Measurements from ENCODE around the gene ZSWIM3. TPM values are rescaled to one million over a fixed set of nuclear protein-coding genes. Genes with fewer than 3 reads are reported as not detected.
A peak's percentile ranks its signal among the peaks of the same experiment; 100 is the strongest.

ZSWIM3 gene
- total RNA-seq, 6 donors from 2014 or later, result 2.4 to 7.3 (median 3.9) TPM

DNA sequence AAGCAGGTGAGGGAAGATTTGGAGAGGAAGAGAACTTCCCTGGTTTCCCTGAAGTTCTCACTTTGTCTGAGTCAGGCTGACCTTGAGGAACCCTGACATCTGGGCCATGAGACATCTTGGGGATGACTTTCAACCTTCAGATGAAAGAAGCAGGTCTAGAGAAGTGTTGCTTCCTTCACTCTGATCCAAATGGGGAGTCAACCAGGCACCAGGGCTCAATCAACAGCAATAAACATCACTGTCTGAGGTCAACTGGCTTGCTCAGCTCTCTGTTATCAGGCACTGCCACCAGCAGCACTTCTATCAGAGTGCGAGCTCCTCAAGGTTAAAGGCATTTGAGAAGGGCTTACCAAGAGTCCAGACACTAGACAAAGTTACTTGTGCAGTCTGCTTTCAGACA, 6.5 kb upstream of the ZSWIM3 start:
- H3K27ac ChIP-seq, result no peak overlapping the region
- no peak for DNase-seq
- no peaks in the 10 kb centered on the region for H3K27me3 ChIP-seq
- ATAC-seq (ENCODE audit: low FRiP score in 2 of 2), result no peak
- WGBS, 2 donors, result 100% methylated on average over 1 of the region's 1 CpG
- no peaks in the 10 kb centered on the region for H3K9me3 ChIP-seq
- H3K36me3 ChIP-seq, result peaks cover 3 to 75% (median 28%) of the 10 kb centered on the region in 4 donors
- TF ChIP-seq POLR2AphosphoS5 (IDR thresholded peaks at IDR 0.05) (no peak), EP300 (IDR thresholded peaks at IDR 0.05) (no peak), POLR2A (IDR thresholded peaks at IDR 0.05) (no peak)
- TF ChIP-seq, protein P1, sequence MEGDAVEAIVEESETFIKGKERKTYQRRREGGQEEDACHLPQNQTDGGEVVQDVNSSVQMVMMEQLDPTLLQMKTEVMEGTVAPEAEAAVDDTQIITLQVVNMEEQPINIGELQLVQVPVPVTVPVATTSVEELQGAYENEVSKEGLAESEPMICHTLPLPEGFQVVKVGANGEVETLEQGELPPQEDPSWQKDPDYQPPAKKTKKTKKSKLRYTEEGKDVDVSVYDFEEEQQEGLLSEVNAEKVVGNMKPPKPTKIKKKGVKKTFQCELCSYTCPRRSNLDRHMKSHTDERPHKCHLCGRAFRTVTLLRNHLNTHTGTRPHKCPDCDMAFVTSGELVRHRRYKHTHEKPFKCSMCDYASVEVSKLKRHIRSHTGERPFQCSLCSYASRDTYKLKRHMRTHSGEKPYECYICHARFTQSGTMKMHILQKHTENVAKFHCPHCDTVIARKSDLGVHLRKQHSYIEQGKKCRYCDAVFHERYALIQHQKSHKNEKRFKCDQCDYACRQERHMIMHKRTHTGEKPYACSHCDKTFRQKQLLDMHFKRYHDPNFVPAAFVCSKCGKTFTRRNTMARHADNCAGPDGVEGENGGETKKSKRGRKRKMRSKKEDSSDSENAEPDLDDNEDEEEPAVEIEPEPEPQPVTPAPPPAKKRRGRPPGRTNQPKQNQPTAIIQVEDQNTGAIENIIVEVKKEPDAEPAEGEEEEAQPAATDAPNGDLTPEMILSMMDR (IDR thresholded peaks at IDR 0.05), result no peak
- H3K4me1 ChIP-seq, result peaks cover 13 to 20% (median 15%) of the 10 kb centered on the region in 4 donors
- no peak overlapping the region for H3K4me3 ChIP-seq

DNA sequence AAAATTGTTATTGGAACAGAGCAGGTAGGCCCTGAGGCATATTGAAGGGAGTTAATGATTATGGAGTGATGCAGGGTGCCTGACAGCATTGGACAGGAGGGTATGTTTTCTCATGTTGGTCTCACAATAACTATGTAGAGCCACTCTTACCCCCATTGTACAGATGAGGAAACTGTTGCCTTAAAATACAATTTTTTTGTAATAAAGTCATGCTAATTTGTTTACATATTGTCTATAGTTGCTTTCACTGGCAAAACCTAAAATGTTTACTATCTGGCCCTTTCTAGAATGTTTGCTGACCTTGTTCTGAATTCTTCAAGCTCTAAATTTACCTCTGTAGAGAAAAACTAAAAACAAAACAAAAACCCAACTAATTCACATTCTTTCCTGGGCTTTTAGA, 5.9 kb upstream of the ZSWIM3 start:
- Histone ChIP-seq H3K9me3 (no peaks in the 10 kb centered on the region), H3K36me3 (peaks cover 3 to 70% (median 25%) of the 10 kb centered on the region in 4 donors), H3K4me1 (peaks cover 18 to 25% (median 21%) of the 10 kb centered on the region in 4 donors), H3K27me3 (no peaks in the 10 kb centered on the region), H3K27ac (no peak overlapping the region), H3K4me3 (no peak overlapping the region)
- ATAC-seq (ENCODE audit: low FRiP score in 2 of 2) (no peak), DNase-seq (no peak)
- TF ChIP-seq, protein P1 (IDR thresholded peaks at IDR 0.05), result no peak
- no peak for TF ChIP-seq POLR2AphosphoS5 (IDR thresholded peaks at IDR 0.05)
- TF ChIP-seq EP300 (IDR thresholded peaks at IDR 0.05), result no peak
- TF ChIP-seq POLR2A (IDR thresholded peaks at IDR 0.05), result no peak

DNA sequence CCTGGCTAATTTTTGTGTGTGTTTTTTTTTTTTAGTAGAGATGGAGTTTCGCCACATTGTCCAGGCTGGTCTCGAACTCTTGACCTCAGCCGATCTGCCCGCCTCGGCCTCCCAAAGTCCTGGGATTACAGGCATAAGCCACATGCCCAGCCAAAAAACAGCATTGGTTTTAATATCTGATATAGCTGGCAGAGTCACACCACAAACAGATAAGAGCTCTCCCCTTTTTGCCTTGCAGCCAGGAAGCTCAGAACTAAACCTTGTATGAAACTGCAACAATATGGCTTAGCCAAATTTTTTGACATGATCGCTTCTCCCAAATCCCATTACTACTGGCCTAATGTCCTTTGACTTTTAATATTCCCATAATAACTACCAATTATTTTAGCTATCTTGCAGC, 5.1 kb upstream of the ZSWIM3 start:
- Histone ChIP-seq H3K4me1 (peaks cover 20 to 27% (median 24%) of the 10 kb centered on the region in 4 donors), H3K9me3 (no peaks in the 10 kb centered on the region), H3K27me3 (no peaks in the 10 kb centered on the region), H3K4me3 (no peak overlapping the region), H3K36me3 (peaks cover 0 to 61% (median 21%) of the 10 kb centered on the region in 4 donors), H3K27ac (no peak overlapping the region)
- WGBS, 2 donors, result 92 to 100% methylated on average over 6 of the region's 6 CpGs
- DNase-seq (no peak), ATAC-seq (ENCODE audit: low FRiP score in 2 of 2) (no peak)
- TF ChIP-seq, protein P1 (IDR thresholded peaks at IDR 0.05), result no peak
- TF ChIP-seq POLR2A (IDR thresholded peaks at IDR 0.05), result no peak

DNA sequence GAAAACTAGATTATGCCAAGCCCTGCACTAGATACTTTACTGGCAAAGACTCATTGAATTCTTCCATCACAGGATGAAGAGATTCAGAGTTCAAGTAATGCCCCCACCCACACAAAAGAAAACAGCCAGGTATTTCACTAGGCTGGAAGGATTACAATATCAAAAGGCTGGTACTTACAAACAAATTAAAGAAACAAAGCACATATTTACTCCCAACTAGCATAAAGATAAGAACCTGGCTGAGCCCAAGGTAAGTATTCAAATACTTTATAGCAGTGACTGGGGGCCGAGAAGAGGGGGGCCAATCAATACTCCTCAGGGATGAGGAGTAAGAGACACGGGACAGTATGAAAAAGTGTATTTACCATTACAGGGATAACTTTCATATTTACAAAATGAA, 3.9 kb upstream of the ZSWIM3 start:
- H3K36me3 ChIP-seq, result peaks cover 0 to 50% (median 13%) of the 10 kb centered on the region in 4 donors
- WGBS, 2 donors, result 85% methylated on average over 2 of the region's 2 CpGs
- H3K27ac ChIP-seq, result no peak overlapping the region
- H3K27me3 ChIP-seq, result no peaks in the 10 kb centered on the region
- ATAC-seq (ENCODE audit: low FRiP score in 2 of 2) (no peak), DNase-seq (no peak)
- no peak overlapping the region for H3K4me3 ChIP-seq
- no peaks in the 10 kb centered on the region for H3K9me3 ChIP-seq
- H3K4me1 ChIP-seq, result peaks cover 29 to 35% (median 32%) of the 10 kb centered on the region in 4 donors
- TF ChIP-seq EP300 (IDR thresholded peaks at IDR 0.05), result no peak

DNA sequence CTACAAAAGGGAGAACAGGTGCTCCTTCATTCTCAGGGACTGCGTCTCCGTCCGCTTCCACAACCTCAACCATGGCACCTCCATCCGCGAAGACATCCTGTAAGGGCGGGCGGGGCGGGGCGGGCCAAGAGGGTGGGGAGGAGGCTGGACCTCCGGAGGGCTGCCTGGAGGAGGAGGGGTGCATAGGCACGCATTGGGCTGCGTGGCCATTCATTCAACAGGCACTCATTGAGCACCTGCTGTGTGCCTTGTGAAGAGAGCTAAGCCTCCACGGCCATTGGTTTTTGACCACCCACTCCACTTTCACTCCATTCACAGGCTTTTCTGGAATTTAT, 435 bp downstream of the ZSWIM3 start:
- Histone ChIP-seq H3K4me3 (peak overlapping the region; percentile 51 to 81 (median 61)), H3K9me3 (no peaks in the 10 kb centered on the region), H3K27ac (peak overlapping the region; percentile 72 to 92 (median 90)), H3K36me3 (peaks cover 0 to 18% (median 5%) of the 10 kb centered on the region in 4 donors), H3K27me3 (no peaks in the 10 kb centered on the region), H3K4me1 (peaks cover 29 to 40% (median 33%) of the 10 kb centered on the region in 4 donors)
- 13 to 19% methylated on average over 7 to 8 of the region's 13 CpGs for WGBS, 2 donors
- ATAC-seq (ENCODE audit: low FRiP score in 2 of 2) (peak; percentile 3 to 8), DNase-seq (no peak)
- TF ChIP-seq POLR2A (IDR thresholded peaks at IDR 0.05), result no peak
- TF ChIP-seq, protein P1 (IDR thresholded peaks at IDR 0.05), result no peak
- TF ChIP-seq EP300 (IDR thresholded peaks at IDR 0.05), result no peak
- TF ChIP-seq POLR2AphosphoS5 (IDR thresholded peaks at IDR 0.05), result no peak

Measured in upper lobe of left lung (tissue), 6 donors.